ENCODE measurements around the gene DMD. TPM values are rescaled to one million over a fixed set of nuclear protein-coding genes. Genes with fewer than 3 reads are reported as not detected.
"Not testable (repeated sequence)": the region's sequence is repeated elsewhere in the genome, so short reads cannot be mapped to it uniquely, and the experiment has no call there.

Gene DMD
- total RNA-seq, 6 experiments from 2014 or later, result 4.9 to 6.0 (median 5.5) TPM

DNA sequence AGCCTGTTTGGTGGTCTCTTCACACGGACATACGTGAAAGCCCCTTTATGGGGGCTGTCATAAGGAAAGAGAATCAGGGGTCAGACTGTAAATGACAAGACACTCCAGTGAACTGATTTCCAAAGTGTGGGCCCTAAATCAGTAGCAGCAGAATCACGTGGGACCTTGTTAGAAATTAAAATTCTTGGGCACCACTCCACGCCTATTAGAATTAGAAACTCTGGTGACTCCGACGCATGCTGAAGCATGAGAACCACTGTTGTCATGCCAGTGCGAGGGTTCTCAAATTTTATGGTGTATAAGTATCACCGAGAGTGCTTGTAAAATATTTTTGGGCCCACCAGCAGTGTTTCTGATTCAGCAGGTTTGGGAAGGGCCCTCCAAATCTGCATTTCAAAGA is 672.8 kb downstream of the DMD start:
- Mint-ChIP-seq H3K4me1 (ENCODE audit: low read depth) (no peaks in the 10 kb centered on the region), H3K4me3 (no peak overlapping the region), H3K27me3 (ENCODE audit: insufficient read depth) (no peaks in the 10 kb centered on the region), H3K9me3 (peaks cover 6% of the 10 kb centered on the region; the same call in 1 of the 2 replicates), H3K36me3 (ENCODE audit: low read depth) (no peaks in the 10 kb centered on the region), H3K27ac (no peak overlapping the region)
- DNase-seq, result no peak
- TF ChIP-seq, protein P1, sequence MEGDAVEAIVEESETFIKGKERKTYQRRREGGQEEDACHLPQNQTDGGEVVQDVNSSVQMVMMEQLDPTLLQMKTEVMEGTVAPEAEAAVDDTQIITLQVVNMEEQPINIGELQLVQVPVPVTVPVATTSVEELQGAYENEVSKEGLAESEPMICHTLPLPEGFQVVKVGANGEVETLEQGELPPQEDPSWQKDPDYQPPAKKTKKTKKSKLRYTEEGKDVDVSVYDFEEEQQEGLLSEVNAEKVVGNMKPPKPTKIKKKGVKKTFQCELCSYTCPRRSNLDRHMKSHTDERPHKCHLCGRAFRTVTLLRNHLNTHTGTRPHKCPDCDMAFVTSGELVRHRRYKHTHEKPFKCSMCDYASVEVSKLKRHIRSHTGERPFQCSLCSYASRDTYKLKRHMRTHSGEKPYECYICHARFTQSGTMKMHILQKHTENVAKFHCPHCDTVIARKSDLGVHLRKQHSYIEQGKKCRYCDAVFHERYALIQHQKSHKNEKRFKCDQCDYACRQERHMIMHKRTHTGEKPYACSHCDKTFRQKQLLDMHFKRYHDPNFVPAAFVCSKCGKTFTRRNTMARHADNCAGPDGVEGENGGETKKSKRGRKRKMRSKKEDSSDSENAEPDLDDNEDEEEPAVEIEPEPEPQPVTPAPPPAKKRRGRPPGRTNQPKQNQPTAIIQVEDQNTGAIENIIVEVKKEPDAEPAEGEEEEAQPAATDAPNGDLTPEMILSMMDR (IDR thresholded peaks at IDR 0.05), result no peak

DNA sequence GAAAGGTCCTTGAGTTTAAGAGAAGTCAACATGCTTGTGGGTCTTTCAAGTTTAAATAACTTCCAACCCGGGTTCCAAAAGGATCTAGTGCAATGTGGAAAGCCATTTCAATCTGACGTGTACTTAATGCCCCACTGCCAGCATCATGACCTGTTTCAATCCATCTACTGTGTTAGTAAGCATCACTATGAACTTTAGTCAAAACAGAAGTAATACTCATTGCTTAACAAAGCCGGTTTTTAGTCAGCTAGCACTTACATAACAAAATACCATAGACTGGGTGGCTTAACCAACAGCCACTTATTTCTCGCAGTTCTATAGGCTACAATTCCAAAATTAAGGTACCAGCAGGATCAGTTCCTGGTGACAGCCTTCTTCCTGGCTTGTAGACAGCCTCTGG is 677.5 kb downstream of the DMD start:
- Mint-ChIP-seq H3K27me3 (ENCODE audit: insufficient read depth) (no peaks in the 10 kb centered on the region), H3K36me3 (ENCODE audit: low read depth) (no peaks in the 10 kb centered on the region), H3K4me1 (ENCODE audit: low read depth) (no peaks in the 10 kb centered on the region), H3K27ac (no peak overlapping the region), H3K4me3 (no peak overlapping the region), H3K9me3 (peaks cover 6% of the 10 kb centered on the region; the same call in 1 of the 2 replicates)
- TF ChIP-seq, protein P1 (IDR thresholded peaks at IDR 0.05), result no peak
- no peak for DNase-seq

DNA sequence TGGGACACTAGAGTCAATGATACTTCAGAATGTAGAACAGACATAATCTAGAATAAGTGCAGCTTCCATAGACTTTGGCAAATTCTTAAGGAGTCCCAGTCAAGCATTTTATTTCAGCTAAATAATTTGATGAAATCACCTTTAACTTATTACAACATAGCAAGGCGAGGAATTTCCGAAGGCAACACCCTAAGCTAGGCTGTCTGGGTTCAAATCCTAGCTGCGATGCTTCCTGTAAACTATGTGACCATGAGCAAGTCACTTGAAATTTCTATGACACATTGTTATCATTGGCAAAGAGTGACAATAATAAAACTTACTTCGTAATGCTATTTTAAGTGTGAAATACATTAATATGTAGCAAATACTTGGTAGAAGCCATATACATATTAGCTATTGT is 679.1 kb downstream of the DMD start:
- Mint-ChIP-seq H3K36me3 (ENCODE audit: low read depth) (no peaks in the 10 kb centered on the region), H3K4me3 (no peak overlapping the region), H3K9me3 (no peaks in the 10 kb centered on the region; the same call in 1 of the 2 replicates), H3K27ac (no peak overlapping the region), H3K4me1 (ENCODE audit: low read depth) (no peaks in the 10 kb centered on the region), H3K27me3 (ENCODE audit: insufficient read depth) (no peaks in the 10 kb centered on the region)
- no peak for DNase-seq
- TF ChIP-seq, protein P1 (IDR thresholded peaks at IDR 0.05), result no peak

DNA sequence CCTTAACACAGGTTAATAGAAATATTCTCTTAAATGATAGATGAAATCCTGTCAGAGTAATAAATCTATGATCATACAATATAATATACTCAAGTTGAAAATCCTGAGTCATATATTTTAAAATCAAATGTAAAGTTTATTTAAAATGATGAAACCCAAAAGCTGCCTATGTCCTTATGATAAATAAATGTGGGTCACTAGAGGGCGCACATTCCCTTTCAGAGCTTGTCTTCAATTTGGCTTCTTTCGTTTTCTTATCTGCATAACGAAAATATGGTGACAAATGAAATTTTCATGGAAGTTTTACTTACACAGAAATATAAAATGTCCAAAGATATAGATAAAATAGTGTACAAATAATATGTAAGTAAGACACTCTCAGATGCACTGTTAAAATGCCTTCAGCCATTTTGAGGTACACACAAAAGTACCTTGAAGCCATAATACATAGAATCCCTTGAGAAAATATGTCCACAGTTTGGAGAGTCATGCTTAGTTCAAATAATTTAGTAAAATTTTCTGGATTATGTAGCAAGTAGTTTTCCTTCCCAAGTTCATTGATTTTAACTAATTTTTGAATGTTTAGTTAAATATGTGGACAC is 680.4 kb downstream of the DMD start:
- peak; percentile 3 for DNase-seq
- Mint-ChIP-seq H3K27me3 (ENCODE audit: insufficient read depth) (no peaks in the 10 kb centered on the region), H3K4me1 (ENCODE audit: low read depth) (no peaks in the 10 kb centered on the region), H3K36me3 (ENCODE audit: low read depth) (no peaks in the 10 kb centered on the region), H3K4me3 (peak overlapping the region; percentile 62), H3K9me3 (no peaks in the 10 kb centered on the region), H3K27ac (no peak overlapping the region)
- TF ChIP-seq, protein P1 (IDR thresholded peaks at IDR 0.05), result peak; percentile 76

DNA sequence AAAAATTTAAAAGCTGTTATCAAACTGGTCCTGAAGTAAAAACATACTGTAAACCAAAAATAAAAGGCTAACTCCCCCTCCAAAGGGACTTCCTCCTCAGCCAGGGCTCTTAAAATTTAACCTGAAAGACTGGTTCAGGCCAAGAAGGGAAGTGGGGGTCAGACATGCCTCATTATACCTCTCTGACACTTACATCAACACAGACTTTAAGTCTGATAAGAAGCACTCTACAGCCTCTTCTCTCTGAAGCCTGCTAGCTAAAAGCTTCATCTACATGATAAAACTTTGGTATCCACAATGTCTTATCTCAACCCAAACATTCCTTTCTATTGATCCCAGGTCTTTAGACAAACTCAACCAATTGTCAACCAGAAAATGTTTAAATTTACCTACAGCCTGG is 682.9 kb downstream of the DMD start:
- not testable (repeated sequence) for DNase-seq; H3K36me3 Mint-ChIP-seq (ENCODE audit: low read depth); H3K9me3 Mint-ChIP-seq; H3K4me3 Mint-ChIP-seq; H3K27ac Mint-ChIP-seq; H3K4me1 Mint-ChIP-seq (ENCODE audit: low read depth); H3K27me3 Mint-ChIP-seq (ENCODE audit: insufficient read depth)

DNA sequence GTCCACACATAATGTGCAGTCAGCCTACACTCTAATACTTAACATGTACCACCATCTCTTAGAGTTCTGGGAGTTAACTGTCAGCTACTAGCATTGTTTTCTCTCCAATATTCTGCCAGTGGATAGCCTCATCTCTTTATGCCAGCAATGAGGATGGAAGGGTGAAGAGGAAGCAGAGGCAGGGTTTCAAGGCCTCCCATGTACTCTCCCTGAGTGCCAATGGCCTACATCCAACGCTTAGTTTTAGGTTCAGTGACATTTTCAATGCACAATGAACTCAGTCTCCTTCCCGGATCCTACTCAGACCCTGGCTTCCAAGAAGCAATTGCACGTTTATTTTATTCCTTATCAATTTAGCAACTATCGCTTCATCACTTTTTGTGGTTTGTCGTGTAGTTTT is 686.1 kb downstream of the DMD start:
- Mint-ChIP-seq H3K4me3 (no peak overlapping the region), H3K27ac (no peak overlapping the region), H3K4me1 (ENCODE audit: low read depth) (no peaks in the 10 kb centered on the region), H3K9me3 (peaks cover 6% of the 10 kb centered on the region; the same call in 1 of the 2 replicates), H3K27me3 (ENCODE audit: insufficient read depth) (no peaks in the 10 kb centered on the region), H3K36me3 (ENCODE audit: low read depth) (no peaks in the 10 kb centered on the region)
- TF ChIP-seq, protein P1 (IDR thresholded peaks at IDR 0.05), result no peak
- no peak for DNase-seq

Data from HFFc6 (cell line).